ENCODE results near the gene LZTFL1.

DNA sequence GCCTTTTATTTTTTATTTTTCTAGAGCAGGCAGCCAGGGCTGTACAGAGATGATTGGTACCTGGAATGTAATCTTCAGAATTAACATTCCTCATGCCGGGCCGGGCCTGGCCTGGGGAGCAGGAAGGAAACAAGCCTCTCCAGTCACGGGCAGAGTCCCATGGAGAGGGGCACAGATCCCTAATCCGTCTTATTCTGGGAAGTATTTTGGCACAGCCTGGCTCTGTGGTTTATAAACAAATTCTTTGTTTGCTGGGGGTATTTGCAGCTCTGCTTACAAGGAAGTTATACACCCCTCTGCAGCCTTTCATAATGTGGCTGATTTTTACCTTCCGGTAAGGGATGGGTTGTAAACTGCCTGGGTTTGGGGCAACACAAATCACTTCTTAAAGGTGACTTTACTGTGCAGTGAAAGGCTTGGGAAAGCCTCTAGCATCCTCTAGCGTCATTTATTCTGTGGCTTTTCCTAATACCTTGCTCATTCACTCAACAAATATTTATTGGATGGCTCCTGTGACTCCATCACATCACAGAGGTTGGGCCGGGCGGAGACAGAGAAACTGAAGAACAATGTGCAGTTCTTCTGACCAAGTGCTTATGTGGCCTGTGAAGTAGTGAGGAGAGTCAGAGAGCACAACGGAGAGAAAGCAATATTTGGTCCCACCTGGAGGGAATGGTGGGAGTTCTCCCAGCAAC, 48.3 kb downstream of the LZTFL1 start:
- TF ChIP-seq, protein P1, sequence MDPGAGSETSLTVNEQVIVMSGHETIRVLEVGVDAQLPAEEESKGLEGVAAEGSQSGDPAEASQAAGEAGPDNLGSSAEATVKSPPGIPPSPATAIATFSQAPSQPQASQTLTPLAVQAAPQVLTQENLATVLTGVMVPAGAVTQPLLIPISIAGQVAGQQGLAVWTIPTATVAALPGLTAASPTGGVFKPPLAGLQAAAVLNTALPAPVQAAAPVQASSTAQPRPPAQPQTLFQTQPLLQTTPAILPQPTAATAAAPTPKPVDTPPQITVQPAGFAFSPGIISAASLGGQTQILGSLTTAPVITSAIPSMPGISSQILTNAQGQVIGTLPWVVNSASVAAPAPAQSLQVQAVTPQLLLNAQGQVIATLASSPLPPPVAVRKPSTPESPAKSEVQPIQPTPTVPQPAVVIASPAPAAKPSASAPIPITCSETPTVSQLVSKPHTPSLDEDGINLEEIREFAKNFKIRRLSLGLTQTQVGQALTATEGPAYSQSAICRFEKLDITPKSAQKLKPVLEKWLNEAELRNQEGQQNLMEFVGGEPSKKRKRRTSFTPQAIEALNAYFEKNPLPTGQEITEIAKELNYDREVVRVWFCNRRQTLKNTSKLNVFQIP (CRISPR knock-in tag; IDR thresholded peaks at IDR 0.05; ENCODE audit: borderline replicate concordance, low read depth) = no peak
- TF ChIP-seq ESRRG (CRISPR knock-in tag; IDR thresholded peaks at IDR 0.05) (no peak), RARB (CRISPR knock-in tag; IDR thresholded peaks at IDR 0.05) (no peak), ZC3H10 (CRISPR knock-in tag; IDR thresholded peaks at IDR 0.05) (no peak)
- TF ChIP-seq, protein P2, sequence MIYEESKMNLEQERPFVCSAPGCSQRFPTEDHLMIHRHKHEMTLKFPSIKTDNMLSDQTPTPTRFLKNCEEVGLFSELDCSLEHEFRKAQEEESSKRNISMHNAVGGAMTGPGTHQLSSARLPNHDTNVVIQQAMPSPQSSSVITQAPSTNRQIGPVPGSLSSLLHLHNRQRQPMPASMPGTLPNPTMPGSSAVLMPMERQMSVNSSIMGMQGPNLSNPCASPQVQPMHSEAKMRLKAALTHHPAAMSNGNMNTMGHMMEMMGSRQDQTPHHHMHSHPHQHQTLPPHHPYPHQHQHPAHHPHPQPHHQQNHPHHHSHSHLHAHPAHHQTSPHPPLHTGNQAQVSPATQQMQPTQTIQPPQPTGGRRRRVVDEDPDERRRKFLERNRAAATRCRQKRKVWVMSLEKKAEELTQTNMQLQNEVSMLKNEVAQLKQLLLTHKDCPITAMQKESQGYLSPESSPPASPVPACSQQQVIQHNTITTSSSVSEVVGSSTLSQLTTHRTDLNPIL (CRISPR knock-in tag; IDR thresholded peaks at IDR 0.05; ENCODE audit: low read depth) = no peak
- TF ChIP-seq, protein P3, sequence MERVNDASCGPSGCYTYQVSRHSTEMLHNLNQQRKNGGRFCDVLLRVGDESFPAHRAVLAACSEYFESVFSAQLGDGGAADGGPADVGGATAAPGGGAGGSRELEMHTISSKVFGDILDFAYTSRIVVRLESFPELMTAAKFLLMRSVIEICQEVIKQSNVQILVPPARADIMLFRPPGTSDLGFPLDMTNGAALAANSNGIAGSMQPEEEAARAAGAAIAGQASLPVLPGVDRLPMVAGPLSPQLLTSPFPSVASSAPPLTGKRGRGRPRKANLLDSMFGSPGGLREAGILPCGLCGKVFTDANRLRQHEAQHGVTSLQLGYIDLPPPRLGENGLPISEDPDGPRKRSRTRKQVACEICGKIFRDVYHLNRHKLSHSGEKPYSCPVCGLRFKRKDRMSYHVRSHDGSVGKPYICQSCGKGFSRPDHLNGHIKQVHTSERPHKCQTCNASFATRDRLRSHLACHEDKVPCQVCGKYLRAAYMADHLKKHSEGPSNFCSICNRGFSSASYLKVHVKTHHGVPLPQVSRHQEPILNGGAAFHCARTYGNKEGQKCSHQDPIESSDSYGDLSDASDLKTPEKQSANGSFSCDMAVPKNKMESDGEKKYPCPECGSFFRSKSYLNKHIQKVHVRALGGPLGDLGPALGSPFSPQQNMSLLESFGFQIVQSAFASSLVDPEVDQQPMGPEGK (CRISPR knock-in tag; IDR thresholded peaks at IDR 0.05; ENCODE audit: borderline replicate concordance) = no peak
